ENCODE data around the gene PLIN1.

Gene PLIN1

DNA sequence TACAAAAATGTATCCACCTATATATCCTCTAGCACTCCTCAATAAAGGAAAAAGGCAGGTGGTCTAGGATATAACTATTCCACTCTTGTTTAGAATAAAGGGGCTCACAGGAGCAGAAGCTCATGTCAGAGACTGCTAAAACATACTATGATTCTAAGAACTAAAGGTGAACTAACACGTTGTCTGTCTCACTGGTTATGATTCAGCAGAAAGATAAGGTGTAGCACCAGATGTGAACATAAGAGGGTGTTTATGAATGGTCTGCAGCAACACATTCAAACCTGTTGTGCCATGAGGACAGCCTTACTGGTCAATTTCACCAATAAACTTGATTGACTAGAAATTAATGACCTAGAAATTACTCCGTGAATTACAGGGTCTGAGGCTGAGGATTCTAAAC, 6.8 kb upstream of the PLIN1 start:
- Mint-ChIP-seq H3K36me3 (ENCODE audit: insufficient read depth) (peaks cover 8% of the 10 kb centered on the region), H3K27ac (no peak overlapping the region), H3K4me3 (no peak overlapping the region), H3K9me3 (no peaks in the 10 kb centered on the region), H3K27me3 (no peaks in the 10 kb centered on the region), H3K4me1 (ENCODE audit: low read depth in 2 of 2) (peaks cover 9 to 16% of the 10 kb centered on the region in 2 donors)
- DNase-seq (no peak), ATAC-seq (replicated peaks) (no peak)

DNA sequence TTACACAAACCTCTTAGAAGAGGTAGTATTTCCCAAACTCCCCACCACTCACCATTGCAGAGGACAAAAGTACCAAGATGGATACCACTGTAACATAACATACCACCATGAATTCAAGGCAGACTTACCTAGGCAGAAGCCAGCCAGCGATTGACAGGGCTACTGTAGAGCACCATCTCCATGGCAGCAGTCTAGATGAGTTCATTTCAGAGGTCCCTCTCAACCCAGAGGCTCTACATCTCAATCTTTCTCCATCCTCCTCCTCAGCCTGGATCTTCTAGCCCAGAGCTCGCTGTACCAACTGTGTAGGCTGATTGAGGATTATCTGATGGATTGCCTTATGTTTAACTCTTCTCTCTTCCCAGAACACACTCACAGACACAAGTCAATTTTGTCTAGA, 2.0 kb upstream of the PLIN1 start:
- H3K4me1 Mint-ChIP-seq (ENCODE audit: low read depth in 2 of 2) = no peaks in the 10 kb centered on the region
- no peaks in the 10 kb centered on the region for H3K9me3 Mint-ChIP-seq
- no peak for ATAC-seq (replicated peaks)
- H3K27me3 Mint-ChIP-seq = no peaks in the 10 kb centered on the region
- H3K36me3 Mint-ChIP-seq (ENCODE audit: insufficient read depth) = no peaks in the 10 kb centered on the region
- no peak overlapping the region for H3K27ac Mint-ChIP-seq
- no peak overlapping the region for H3K4me3 Mint-ChIP-seq
- no peak for DNase-seq

DNA sequence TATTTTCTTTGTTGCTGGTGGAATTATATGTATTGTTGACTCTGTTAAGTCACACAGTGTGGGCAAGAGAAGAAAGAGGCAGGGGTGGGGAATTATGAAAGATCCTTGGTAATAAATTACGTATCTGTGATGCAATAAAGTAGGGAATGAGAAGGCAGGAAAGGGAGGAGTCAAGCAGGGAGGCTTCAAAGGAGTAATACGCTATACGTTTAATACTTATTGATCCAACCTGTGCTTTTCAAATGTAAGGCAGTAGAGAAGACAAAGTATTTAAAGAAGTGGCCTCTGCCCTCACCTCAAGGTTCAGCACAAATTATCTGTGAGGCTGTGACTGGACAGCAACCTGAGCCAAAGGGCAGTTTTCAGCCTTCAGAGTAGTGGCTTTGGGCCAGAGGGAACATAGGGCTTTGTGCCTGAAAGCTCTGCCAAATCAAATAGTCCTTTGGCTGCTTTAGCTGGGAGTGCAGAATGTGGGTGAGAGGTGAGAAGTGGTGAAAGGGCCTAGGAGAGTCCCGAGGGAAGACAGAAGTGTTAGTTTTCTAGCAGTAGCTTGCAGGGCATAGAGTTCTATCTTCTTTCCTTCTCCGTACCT, 1.2 kb upstream of the PLIN1 start:
- Mint-ChIP-seq H3K4me3 (no peak overlapping the region), H3K9me3 (no peaks in the 10 kb centered on the region), H3K27me3 (no peaks in the 10 kb centered on the region), H3K4me1 (ENCODE audit: low read depth in 2 of 2) (no peaks in the 10 kb centered on the region), H3K36me3 (ENCODE audit: insufficient read depth) (no peaks in the 10 kb centered on the region), H3K27ac (no peak overlapping the region)
- ATAC-seq (replicated peaks) (no peak), DNase-seq (no peak)

DNA sequence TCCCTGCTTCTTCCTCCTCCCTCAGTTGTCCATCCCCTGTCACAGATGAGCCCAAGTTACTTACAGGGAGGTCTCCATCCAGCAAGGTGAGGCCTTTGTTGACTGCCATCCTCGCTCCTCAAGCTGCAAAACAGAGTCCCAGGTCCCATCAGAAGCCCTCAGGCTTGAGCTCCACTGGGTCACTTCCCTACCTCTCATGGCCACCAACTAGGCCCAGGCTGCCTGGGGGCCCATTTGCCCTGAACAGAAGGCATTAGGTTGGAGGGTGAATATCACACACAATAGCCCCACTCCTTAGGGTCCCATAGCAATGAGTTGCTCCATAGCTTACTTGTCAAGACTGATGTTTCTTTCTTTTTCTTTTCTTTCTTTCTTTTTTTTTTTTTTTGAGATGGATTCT, 1.8 kb downstream of the PLIN1 start:
- Mint-ChIP-seq H3K27ac (no peak overlapping the region), H3K36me3 (ENCODE audit: insufficient read depth) (no peaks in the 10 kb centered on the region), H3K4me3 (no peak overlapping the region), H3K9me3 (no peaks in the 10 kb centered on the region), H3K27me3 (peaks cover 0 to 9% of the 10 kb centered on the region in 2 donors), H3K4me1 (ENCODE audit: low read depth in 2 of 2) (no peaks in the 10 kb centered on the region)
- no peak for ATAC-seq (replicated peaks)
- DNase-seq = no peak

DNA sequence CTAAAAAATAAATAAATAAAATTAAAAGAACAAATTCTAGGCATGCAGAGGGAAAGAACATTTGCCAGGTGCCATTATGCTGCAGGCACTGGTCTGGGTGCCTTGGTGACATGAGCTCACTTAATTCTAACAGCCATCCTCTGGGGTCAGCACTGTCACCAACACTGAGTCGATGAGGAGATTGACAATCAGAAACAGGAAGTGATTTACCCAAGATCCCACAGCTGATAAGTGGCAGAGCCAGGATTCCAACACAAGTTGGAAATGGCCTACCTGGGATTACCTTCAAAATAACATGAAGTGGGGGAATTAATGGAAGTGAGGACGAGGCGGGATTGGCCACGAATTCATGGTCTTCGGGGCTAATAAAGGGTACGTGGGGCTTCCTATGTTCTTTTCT, 3.6 kb downstream of the PLIN1 start:
- Mint-ChIP-seq H3K9me3 (no peaks in the 10 kb centered on the region), H3K4me1 (ENCODE audit: low read depth in 2 of 2) (no peaks in the 10 kb centered on the region), H3K27me3 (peaks cover 0 to 9% of the 10 kb centered on the region in 2 donors), H3K27ac (no peak overlapping the region), H3K4me3 (no peak overlapping the region), H3K36me3 (ENCODE audit: insufficient read depth) (no peaks in the 10 kb centered on the region)
- ATAC-seq (replicated peaks) = no peak
- no peak for DNase-seq

DNA sequence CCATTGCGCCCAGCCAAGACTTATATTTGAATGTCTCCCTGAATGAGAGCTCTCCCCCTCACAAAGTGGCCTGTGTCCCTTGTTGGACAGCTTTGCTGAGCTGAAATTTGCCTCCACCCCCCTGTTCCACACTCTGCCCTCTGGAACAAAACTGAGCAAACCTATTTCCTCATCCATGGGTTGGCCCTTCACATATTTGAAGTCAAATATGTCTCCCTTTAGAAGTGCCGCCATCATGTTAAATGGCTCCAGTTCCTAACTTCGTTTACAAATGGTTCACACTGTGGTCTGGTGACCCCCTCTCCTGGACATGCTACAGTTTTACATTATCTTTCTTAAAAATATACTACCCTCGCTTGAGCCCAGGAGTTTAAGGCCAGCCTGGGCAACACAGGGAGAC, 4.6 kb downstream of the PLIN1 start:
- Mint-ChIP-seq H3K4me1 (ENCODE audit: low read depth in 2 of 2) (no peaks in the 10 kb centered on the region), H3K9me3 (no peaks in the 10 kb centered on the region), H3K36me3 (ENCODE audit: insufficient read depth) (no peaks in the 10 kb centered on the region), H3K4me3 (no peak overlapping the region), H3K27ac (peak overlapping the region in 1 of 2 donors; percentile 36), H3K27me3 (peaks cover 0 to 9% of the 10 kb centered on the region in 2 donors)
- ATAC-seq (replicated peaks) (no peak), DNase-seq (no peak)

DNA sequence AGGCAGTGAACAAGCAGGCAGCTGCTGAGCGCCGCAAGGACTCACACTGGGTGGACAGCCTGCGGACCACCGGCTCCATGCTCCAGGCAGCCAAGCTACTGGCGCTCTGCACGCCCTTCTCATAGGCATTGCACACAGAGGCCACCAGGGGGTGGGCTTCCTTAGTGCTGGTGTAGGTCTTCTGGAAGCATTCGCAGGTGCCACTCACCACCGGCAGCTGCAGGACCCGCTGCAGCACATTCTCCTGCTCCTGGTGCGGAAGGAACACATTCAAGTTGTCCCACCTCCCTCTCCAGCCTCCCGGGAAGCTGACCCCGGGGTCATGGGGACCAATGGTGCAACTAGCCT, 6.0 kb downstream of the PLIN1 start:
- no peaks in the 10 kb centered on the region for H3K9me3 Mint-ChIP-seq
- no peak overlapping the region for H3K27ac Mint-ChIP-seq
- ATAC-seq (replicated peaks) (no peak), DNase-seq (no peak)
- H3K4me1 Mint-ChIP-seq (ENCODE audit: low read depth in 2 of 2) = no peaks in the 10 kb centered on the region
- no peak overlapping the region for H3K4me3 Mint-ChIP-seq
- no peaks in the 10 kb centered on the region for H3K36me3 Mint-ChIP-seq (ENCODE audit: insufficient read depth)
- H3K27me3 Mint-ChIP-seq = peaks cover 0 to 15% of the 10 kb centered on the region in 2 donors

DNA sequence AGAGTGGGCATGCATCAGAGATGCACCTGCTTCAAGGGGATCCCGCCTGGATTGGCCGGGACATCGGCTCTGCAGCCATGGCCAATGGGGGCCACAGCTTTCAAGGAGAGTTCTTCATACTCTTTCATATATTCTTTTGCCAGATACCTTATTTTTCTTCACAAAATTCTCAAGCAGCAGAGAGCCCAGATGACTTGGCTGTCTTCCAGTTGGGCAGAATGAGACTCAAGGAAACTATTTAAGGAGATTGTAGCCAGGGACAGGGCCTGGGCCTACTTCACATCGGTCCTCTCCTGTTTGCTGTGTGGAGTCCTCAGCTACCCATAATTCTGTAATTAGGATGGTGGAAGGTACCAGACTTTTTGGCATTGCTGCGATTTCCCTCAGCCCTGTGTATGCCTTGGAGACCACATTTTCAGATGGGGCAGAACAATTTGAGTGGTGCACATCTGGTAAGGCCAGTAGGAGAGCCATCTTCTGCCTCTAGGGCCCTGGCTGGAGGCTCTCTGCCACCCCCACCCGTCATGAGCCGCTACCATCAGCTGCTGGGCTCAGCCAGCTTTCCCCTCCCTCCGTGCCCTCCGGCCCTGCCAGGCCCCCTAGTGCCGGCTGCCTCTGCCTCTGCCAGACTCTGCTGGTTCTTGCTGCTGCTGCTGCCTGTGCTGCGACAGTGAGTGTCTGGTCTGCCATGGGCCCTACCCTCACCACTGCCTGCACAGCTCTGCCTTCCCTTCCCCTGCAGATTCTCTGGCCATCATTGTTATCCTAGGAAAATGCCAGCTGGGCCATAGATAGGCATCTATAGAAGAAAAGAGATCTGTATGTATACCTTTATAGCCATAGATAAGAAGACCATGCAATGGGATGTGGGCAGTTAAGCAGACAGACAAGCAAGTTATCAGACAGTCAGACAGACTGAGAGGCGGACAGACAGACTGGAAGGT, 6.7 kb downstream of the PLIN1 start:
- Mint-ChIP-seq H3K27me3 (peaks cover 3 to 21% of the 10 kb centered on the region in 2 donors), H3K4me1 (ENCODE audit: low read depth in 2 of 2) (no peaks in the 10 kb centered on the region), H3K9me3 (no peaks in the 10 kb centered on the region), H3K36me3 (ENCODE audit: insufficient read depth) (no peaks in the 10 kb centered on the region), H3K4me3 (no peak overlapping the region), H3K27ac (no peak overlapping the region)
- ATAC-seq (replicated peaks) = no peak
- DNase-seq = no peak

DNA sequence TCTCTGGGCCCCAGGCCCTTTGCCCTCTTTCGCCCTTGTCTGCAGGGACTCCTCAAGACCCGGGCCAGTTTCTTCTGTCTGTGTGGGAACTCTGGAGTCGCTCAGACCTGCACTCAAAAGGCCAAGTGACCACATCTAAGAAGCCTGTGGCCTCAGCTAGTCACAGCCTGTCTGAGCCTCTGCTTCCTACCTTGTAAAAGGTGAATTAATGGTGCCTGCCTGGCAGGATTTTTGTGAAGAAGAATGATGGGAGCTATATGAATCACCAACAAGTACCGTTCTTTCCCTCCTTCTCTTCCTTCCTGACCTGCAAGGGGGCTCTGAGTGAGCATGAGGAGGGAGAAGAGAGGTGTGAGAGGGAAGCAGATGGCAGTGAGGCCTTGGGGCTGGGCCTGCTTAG, 7.5 kb downstream of the PLIN1 start:
- Mint-ChIP-seq H3K36me3 (ENCODE audit: insufficient read depth) (no peaks in the 10 kb centered on the region), H3K4me3 (no peak overlapping the region), H3K27me3 (peaks cover 4 to 29% of the 10 kb centered on the region in 2 donors), H3K4me1 (ENCODE audit: low read depth in 2 of 2) (no peaks in the 10 kb centered on the region), H3K9me3 (no peaks in the 10 kb centered on the region), H3K27ac (no peak overlapping the region)
- ATAC-seq (replicated peaks) (no peak), DNase-seq (no peak)

DNA sequence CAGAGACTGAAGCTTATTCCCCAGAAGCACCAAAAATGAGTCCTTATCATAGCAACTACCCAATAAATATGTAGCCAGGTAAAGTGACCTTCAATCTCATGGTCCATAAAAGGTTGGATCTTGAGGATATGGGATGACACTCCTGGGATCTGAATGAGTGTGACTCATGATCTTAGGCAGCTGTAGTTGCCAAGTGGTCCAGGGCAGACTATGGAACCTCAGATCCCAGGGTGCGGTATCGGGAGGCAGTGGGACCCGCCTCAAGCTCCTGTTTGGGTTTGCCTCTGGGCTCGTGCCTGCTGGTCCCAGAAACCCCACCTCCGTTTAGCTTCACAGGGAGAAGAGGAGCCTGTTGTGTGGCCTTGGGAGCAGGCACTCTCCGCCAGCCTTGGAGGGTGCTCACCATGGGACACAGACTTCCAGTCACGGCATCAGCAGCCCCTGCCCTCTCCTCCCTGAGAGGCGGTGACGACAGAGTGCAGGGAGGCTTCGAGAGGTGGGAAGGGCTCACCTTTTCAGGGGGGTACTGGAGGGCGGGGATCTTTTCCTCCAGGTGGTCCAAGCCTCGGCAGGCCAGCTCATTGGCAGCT, 8.1 kb downstream of the PLIN1 start:
- H3K9me3 Mint-ChIP-seq = no peaks in the 10 kb centered on the region
- no peaks in the 10 kb centered on the region for H3K4me1 Mint-ChIP-seq (ENCODE audit: low read depth in 2 of 2)
- H3K36me3 Mint-ChIP-seq (ENCODE audit: insufficient read depth) = no peaks in the 10 kb centered on the region
- peaks cover 4 to 36% of the 10 kb centered on the region in 2 donors for H3K27me3 Mint-ChIP-seq
- no peak overlapping the region for H3K4me3 Mint-ChIP-seq
- DNase-seq (no peak), ATAC-seq (replicated peaks) (no peak)
- H3K27ac Mint-ChIP-seq = no peak overlapping the region

DNA sequence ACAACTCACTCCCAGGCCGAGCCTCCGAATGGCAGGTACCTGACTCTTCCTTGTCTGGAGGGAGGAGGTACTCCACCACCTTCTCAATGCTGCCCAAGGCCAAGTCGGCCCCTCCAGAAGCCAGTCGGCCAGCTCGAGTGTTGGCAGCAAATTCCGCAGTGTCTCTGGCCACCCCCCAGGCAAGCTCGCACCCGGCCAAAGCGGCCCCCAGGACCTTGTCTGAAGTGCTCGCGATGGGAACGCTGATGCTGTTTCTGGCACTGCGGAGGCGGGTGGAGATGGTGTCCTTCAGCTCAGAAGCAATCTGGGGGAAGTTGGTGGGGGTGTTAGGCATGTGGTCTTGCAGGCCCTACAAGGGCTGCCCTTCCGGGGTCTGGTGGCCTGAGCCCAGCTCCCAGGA, 9.2 kb downstream of the PLIN1 start:
- DNase-seq = no peak
- Mint-ChIP-seq H3K27ac (no peak overlapping the region), H3K9me3 (no peaks in the 10 kb centered on the region), H3K27me3 (peaks cover 7 to 40% of the 10 kb centered on the region in 2 donors), H3K36me3 (ENCODE audit: insufficient read depth) (no peaks in the 10 kb centered on the region), H3K4me3 (no peak overlapping the region), H3K4me1 (ENCODE audit: low read depth in 2 of 2) (peaks cover 0 to 2% of the 10 kb centered on the region in 2 donors)
- no peak for ATAC-seq (replicated peaks)

DNA sequence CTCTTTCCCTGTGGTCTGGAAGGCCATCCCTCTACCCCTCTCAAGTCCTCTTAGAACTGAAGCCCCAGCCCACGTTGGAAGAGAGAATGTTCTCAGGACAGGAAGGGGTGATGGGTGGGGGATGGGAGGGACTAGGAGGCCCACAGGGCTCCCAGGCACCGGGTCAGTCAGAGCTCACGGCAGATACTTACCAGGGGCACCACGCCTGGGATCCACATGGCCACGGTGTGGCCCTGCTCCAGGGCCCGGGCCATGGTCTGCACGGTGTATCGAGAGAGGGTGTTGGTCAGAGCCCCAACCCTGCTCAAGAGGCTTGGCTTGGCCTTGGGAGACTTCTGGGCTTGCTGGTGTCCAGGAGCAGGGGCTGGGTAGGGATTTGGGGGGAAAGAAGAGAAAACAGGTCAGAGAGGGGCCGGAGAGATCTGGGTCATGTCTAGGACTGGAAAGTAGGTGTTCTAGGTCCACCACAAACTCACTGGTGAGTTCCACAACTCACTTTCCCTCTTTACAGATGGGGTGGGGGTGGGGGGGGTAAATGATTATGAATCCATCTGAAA, 9.8 kb downstream of the PLIN1 start:
- no peak for ATAC-seq (replicated peaks)
- Mint-ChIP-seq H3K4me1 (ENCODE audit: low read depth in 2 of 2) (peaks cover 0 to 5% of the 10 kb centered on the region in 2 donors), H3K36me3 (ENCODE audit: insufficient read depth) (no peaks in the 10 kb centered on the region), H3K4me3 (no peak overlapping the region), H3K27me3 (peaks cover 12 to 46% of the 10 kb centered on the region in 2 donors), H3K9me3 (no peaks in the 10 kb centered on the region), H3K27ac (no peak overlapping the region)
- DNase-seq = no peak

DNA sequence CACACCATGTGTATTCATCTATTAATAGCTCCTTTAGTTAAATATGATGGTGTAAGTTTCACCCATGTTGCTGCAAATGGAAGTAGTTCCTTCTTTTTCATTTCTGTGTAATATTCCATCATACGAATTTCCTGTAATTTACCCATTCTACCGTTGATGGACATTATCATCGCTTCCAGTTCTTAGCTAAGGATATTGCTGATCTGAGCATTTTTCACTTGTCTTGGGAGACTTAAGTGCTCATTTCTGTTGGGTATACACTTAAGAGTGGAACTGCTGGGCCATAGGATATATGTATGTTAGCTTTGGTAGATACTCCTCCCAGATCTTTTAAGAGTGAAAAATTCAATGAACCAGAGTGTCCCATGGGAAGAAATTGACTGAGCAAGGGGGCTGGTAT, 11.0 kb downstream of the PLIN1 start:
- ATAC-seq (replicated peaks) = no peak
- Mint-ChIP-seq H3K9me3 (no peaks in the 10 kb centered on the region), H3K4me3 (no peak overlapping the region), H3K27me3 (peaks cover 14 to 49% of the 10 kb centered on the region in 2 donors), H3K4me1 (ENCODE audit: low read depth in 2 of 2) (peaks cover 0 to 5% of the 10 kb centered on the region in 2 donors), H3K36me3 (ENCODE audit: insufficient read depth) (no peaks in the 10 kb centered on the region), H3K27ac (no peak overlapping the region)
- no peak for DNase-seq

DNA sequence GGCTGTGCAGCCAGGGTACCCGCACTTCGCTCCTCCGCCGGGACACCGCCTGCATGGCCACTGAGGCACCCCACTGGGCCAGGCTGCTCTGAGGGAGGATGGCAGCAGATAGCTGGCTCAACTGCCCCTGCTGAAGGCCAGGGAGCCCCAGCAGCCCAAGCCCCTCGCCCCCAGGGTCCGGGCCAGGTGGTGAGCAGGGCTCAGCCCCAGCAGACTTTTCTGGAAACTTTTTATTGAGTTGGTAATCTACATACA, 11.5 kb downstream of the PLIN1 start:
- peaks cover 0 to 5% of the 10 kb centered on the region in 2 donors for H3K4me1 Mint-ChIP-seq (ENCODE audit: low read depth in 2 of 2)
- DNase-seq = no peak
- ATAC-seq (replicated peaks) = no peak
- H3K9me3 Mint-ChIP-seq = no peaks in the 10 kb centered on the region
- peaks cover 19 to 55% of the 10 kb centered on the region in 2 donors for H3K27me3 Mint-ChIP-seq
- H3K36me3 Mint-ChIP-seq (ENCODE audit: insufficient read depth) = no peaks in the 10 kb centered on the region
- H3K4me3 Mint-ChIP-seq = no peak overlapping the region
- no peak overlapping the region for H3K27ac Mint-ChIP-seq
